HEK293 (cell line): Measurements from ENCODE around the gene NUSAP1.

Experiments
- CTCF ChIP-seq: fragments of 450-650 bp; formaldehyde crosslinking; IDR thresholded peaks from 2 replicates; pipeline ENCODE4 v1.5.1; 2016; ENCODE audit warnings: missing biosample characterization, missing genetic modification characterization
- IKZF3 ChIP-seq: fragments of 450-650 bp; IDR thresholded peaks from 2 replicates; pipeline ENCODE4 v1.5.0; 2018; ENCODE audit warnings: missing biosample characterization, mild to moderate bottlenecking, missing genetic modification characterization, moderate library complexity
- PATZ1 ChIP-seq: fragments of 450-650 bp; formaldehyde crosslinking; IDR thresholded peaks from 2 replicates; pipeline ENCODE4 v1.5.1; 2016; ENCODE audit warnings: missing biosample characterization, missing genetic modification characterization
- SALL2 ChIP-seq: fragments of 450-650 bp; formaldehyde crosslinking; IDR thresholded peaks from 2 replicates; pipeline ENCODE4 v1.5.0; 2017; ENCODE audit warnings: missing biosample characterization, mild to moderate bottlenecking, missing genetic modification characterization, borderline replicate concordance
- SCRT1 ChIP-seq: fragments of 450-650 bp; formaldehyde crosslinking; IDR thresholded peaks from 2 replicates; pipeline ENCODE4 v1.5.1; 2016; ENCODE audit warnings: missing biosample characterization, missing genetic modification characterization, borderline replicate concordance
- WT1 ChIP-seq: fragments of 450-650 bp; formaldehyde crosslinking; IDR thresholded peaks from 2 replicates; pipeline ENCODE4 v1.5.1; 2016; ENCODE audit warnings: missing biosample characterization, missing genetic modification characterization
- ZNF10 ChIP-seq: fragments of 450-650 bp; formaldehyde crosslinking; IDR thresholded peaks from 2 replicates; pipeline ENCODE4 v1.5.1; 2017; ENCODE audit warnings: missing biosample characterization, missing genetic modification characterization
- ZNF112 ChIP-seq: fragments of 450-650 bp; formaldehyde crosslinking; IDR thresholded peaks from 2 replicates; pipeline ENCODE4 v1.5.0; 2017; ENCODE audit warnings: missing biosample characterization, missing genetic modification characterization
- ZNF146 ChIP-seq: fragments of 450-650 bp; formaldehyde crosslinking; IDR thresholded peaks from 2 replicates; pipeline ENCODE4 v1.5.1; 2016; ENCODE audit warnings: missing biosample characterization, missing genetic modification characterization
- ZNF157 ChIP-seq: fragments of 450-650 bp; formaldehyde crosslinking; IDR thresholded peaks from 2 replicates; pipeline ENCODE4 v1.5.1; 2016; ENCODE audit warnings: missing biosample characterization, missing genetic modification characterization
- ZNF2 ChIP-seq: fragments of 450-650 bp; formaldehyde crosslinking; IDR thresholded peaks from 2 replicates; pipeline ENCODE4 v1.5.1; 2016; ENCODE audit warnings: missing biosample characterization, missing genetic modification characterization
- ZNF223 ChIP-seq: fragments of 450-650 bp; formaldehyde crosslinking; IDR thresholded peaks from 2 replicates; pipeline ENCODE4 v1.5.1; 2016; ENCODE audit warnings: missing biosample characterization, missing genetic modification characterization
- ZNF23 ChIP-seq: fragments of 450-650 bp; formaldehyde crosslinking; IDR thresholded peaks from 2 replicates; pipeline ENCODE4 v1.5.1; 2016; ENCODE audit warnings: missing biosample characterization, missing genetic modification characterization, borderline replicate concordance
- ZNF248 ChIP-seq: fragments of 450-650 bp; formaldehyde crosslinking; IDR thresholded peaks from 2 replicates; pipeline ENCODE4 v1.5.1; 2017; ENCODE audit warnings: missing biosample characterization, missing genetic modification characterization
- ZNF394 ChIP-seq: fragments of 450-650 bp; formaldehyde crosslinking; IDR thresholded peaks from 2 replicates; pipeline ENCODE4 v1.5.1; 2016; ENCODE audit warnings: missing biosample characterization, missing genetic modification characterization, mild to moderate bottlenecking, moderate library complexity, borderline replicate concordance
- ZNF404 ChIP-seq: fragments of 450-650 bp; formaldehyde crosslinking; IDR thresholded peaks from 2 replicates; pipeline ENCODE4 v1.5.1; 2017; ENCODE audit warnings: missing biosample characterization, missing genetic modification characterization
- ZNF416 ChIP-seq: fragments of 450-650 bp; formaldehyde crosslinking; IDR thresholded peaks from 2 replicates; pipeline ENCODE4 v1.5.1; 2016; ENCODE audit warnings: missing biosample characterization, missing genetic modification characterization
- ZNF433 ChIP-seq: fragments of 450-650 bp; formaldehyde crosslinking; IDR thresholded peaks from 2 replicates; pipeline ENCODE4 v1.5.1; 2016; ENCODE audit warnings: missing biosample characterization, missing genetic modification characterization, low read depth
- ZNF555 ChIP-seq: fragments of 450-650 bp; formaldehyde crosslinking; conservative IDR thresholded peaks from 2 replicates; pipeline ENCODE4 v1.5.1; 2017; ENCODE audit warnings: missing biosample characterization, mild to moderate bottlenecking, missing genetic modification characterization, inconsistent platforms
- ZNF623 ChIP-seq: fragments of 450-650 bp; formaldehyde crosslinking; IDR thresholded peaks from 2 replicates; pipeline ENCODE4 v1.5.1; 2016; ENCODE audit warnings: missing biosample characterization, missing genetic modification characterization
- ZNF670 ChIP-seq: fragments of 450-650 bp; formaldehyde crosslinking; IDR thresholded peaks from 2 replicates; pipeline ENCODE4 v1.5.1; 2016; ENCODE audit warnings: missing biosample characterization, missing genetic modification characterization, low read depth
- ZNF747 ChIP-seq: fragments of 450-650 bp; formaldehyde crosslinking; IDR thresholded peaks from 2 replicates; pipeline ENCODE4 v1.5.1; 2016; ENCODE audit warnings: missing biosample characterization, missing genetic modification characterization
- ZSCAN16 ChIP-seq: fragments of 450-650 bp; formaldehyde crosslinking; IDR thresholded peaks from 2 replicates; pipeline ENCODE4 v1.5.1; 2016; ENCODE audit warnings: missing biosample characterization, missing genetic modification characterization
- TF ChIP-seq, protein P1 (sequence below): fragments of 450-650 bp; formaldehyde crosslinking; conservative IDR thresholded peaks from 2 replicates; pipeline ENCODE4 v1.5.1; 2016; ENCODE audit warnings: low read depth, missing biosample characterization, missing genetic modification characterization
- TF ChIP-seq, protein P2 (sequence below): fragments of 450-650 bp; formaldehyde crosslinking; IDR thresholded peaks from 2 replicates; pipeline ENCODE4 v1.5.1; 2016; ENCODE audit warnings: missing biosample characterization, missing genetic modification characterization

Gene NUSAP1

DNA sequence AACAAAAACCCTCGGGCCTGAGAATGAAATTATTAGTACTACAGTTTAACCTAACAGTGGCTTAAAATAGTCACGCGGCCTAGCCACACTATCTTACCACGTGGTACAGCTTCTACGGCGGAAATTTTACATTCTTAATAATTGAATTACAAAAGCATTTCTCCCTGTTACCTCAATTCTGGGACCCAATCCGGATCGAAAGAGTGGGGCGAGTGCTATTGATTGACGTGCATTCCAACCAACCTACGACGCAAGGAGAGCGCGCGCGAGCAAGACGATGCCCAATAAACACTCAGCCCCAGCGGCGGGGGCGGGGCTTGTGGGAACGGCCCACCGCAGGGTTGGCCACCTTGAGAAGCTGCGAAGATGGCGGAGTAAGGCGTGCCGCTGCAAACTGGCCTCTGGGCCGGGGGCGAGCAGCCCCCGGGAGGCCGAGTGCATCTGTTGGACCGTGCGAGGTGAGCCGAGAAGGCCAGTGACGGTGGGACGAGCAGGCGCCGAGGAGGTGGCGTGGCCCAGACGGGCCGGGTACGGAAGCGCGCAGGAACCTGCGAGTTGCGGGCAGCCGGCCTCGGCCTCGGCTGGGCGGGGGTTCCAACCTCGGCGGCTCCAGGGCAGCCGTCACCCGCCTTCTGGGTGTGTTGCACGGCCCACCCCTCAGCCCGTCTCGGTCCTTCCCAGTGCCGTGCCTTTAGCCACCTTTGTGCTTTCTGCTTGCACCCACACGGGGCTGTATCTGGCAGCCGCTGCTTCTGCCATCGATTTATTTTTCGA is 48.8 kb upstream of the NUSAP1 start (continued):
- TF ChIP-seq, protein P1, sequence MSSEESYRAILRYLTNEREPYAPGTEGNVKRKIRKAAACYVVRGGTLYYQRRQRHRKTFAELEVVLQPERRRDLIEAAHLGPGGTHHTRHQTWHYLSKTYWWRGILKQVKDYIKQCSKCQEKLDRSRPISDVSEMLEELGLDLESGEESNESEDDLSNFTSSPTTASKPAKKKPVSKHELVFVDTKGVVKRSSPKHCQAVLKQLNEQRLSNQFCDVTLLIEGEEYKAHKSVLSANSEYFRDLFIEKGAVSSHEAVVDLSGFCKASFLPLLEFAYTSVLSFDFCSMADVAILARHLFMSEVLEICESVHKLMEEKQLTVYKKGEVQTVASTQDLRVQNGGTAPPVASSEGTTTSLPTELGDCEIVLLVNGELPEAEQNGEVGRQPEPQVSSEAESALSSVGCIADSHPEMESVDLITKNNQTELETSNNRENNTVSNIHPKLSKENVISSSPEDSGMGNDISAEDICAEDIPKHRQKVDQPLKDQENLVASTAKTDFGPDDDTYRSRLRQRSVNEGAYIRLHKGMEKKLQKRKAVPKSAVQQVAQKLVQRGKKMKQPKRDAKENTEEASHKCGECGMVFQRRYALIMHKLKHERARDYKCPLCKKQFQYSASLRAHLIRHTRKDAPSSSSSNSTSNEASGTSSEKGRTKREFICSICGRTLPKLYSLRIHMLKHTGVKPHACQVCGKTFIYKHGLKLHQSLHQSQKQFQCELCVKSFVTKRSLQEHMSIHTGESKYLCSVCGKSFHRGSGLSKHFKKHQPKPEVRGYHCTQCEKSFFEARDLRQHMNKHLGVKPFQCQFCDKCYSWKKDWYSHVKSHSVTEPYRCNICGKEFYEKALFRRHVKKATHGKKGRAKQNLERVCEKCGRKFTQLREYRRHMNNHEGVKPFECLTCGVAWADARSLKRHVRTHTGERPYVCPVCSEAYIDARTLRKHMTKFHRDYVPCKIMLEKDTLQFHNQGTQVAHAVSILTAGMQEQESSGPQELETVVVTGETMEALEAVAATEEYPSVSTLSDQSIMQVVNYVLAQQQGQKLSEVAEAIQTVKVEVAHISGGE: no peak
- no peak for TF ChIP-seq ZNF23
- peak; percentile 12; the same call in 1 of the 2 replicates for TF ChIP-seq CTCF (tag by site-specific recombination)
- 0 out of 2 replicates have a peak, but pooled peaks have one; percentile 34 for TF ChIP-seq ZNF10 (tag by site-specific recombination)
- no peak for TF ChIP-seq ZNF112 (tag by site-specific recombination)
- no peak for TF ChIP-seq WT1 (tag by site-specific recombination)
- TF ChIP-seq ZNF146: no peak
- TF ChIP-seq ZSCAN16 (tag by site-specific recombination): 0 out of 2 replicates have a peak, but pooled peaks have one; percentile 56
- no peak for TF ChIP-seq IKZF3
- TF ChIP-seq ZNF670 (tag by site-specific recombination): no peak
- peak; percentile 45; the same call in 1 of the 2 replicates for TF ChIP-seq ZNF2 (tag by site-specific recombination)
- TF ChIP-seq ZNF747 (tag by site-specific recombination): no peak
- no peak for TF ChIP-seq ZNF248
- no peak for TF ChIP-seq SALL2
- no peak for TF ChIP-seq ZNF404
- no peak for TF ChIP-seq ZNF555
- TF ChIP-seq ZNF416 (tag by site-specific recombination): no peak
- no peak for TF ChIP-seq ZNF623
- TF ChIP-seq PATZ1 (tag by site-specific recombination): peak; percentile 81
- TF ChIP-seq SCRT1 (tag by site-specific recombination): no peak
- TF ChIP-seq, protein P2, sequence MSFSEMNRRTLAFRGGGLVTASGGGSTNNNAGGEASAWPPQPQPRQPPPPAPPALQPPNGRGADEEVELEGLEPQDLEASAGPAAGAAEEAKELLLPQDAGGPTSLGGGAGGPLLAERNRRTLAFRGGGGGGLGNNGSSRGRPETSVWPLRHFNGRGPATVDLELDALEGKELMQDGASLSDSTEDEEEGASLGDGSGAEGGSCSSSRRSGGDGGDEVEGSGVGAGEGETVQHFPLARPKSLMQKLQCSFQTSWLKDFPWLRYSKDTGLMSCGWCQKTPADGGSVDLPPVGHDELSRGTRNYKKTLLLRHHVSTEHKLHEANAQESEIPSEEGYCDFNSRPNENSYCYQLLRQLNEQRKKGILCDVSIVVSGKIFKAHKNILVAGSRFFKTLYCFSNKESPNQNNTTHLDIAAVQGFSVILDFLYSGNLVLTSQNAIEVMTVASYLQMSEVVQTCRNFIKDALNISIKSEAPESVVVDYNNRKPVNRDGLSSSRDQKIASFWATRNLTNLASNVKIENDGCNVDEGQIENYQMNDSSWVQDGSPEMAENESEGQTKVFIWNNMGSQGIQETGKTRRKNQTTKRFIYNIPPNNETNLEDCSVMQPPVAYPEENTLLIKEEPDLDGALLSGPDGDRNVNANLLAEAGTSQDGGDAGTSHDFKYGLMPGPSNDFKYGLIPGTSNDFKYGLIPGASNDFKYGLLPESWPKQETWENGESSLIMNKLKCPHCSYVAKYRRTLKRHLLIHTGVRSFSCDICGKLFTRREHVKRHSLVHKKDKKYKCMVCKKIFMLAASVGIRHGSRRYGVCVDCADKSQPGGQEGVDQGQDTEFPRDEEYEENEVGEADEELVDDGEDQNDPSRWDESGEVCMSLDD (tag by site-specific recombination): peak; percentile 58; the same call in 1 of the 2 replicates
- TF ChIP-seq ZNF223 (tag by site-specific recombination): no peak
- 0 out of 2 replicates have a peak, but pooled peaks have one; percentile 12 for TF ChIP-seq ZNF394 (tag by site-specific recombination)
- no peak for TF ChIP-seq ZNF433
- no peak for TF ChIP-seq ZNF157 (tag by site-specific recombination)
